RWPE1 (cell line): ENCODE results near the gene IFI30.

Source experiments
- CTCF ChIA-PET: fragments of 350-600 bp; sonication (Branson Sonifier 250); formaldehyde crosslinking; extraction: SDS; loops from one replicate; lab custom pipeline; 2021; lab: Yijun Ruan, JAX
- POLR2A ChIA-PET: fragments of 400-600 bp; formaldehyde crosslinking; extraction: SDS; loops from one replicate; lab custom pipeline; 2020; ENCODE audit warnings: antibody characterized with exemption; ENCODE audit not compliant: low non-redundant PET; lab: Yijun Ruan, JAX
- DNase-seq: peaks from one replicate; pipeline ENCODE4 v3.0.0; 2012; ENCODE audit warnings: low spot score
- H3K27ac ChIP-seq: fragments of 450-650 bp; 2 replicates; pipeline ENCODE4 v1.5.1; 2017
- CTCF ChIP-seq: fragments of 450-650 bp; conservative IDR thresholded peaks from 2 replicates; pipeline ENCODE4 v1.5.1; 2017; ENCODE audit warnings: low read depth, mild to moderate bottlenecking

The IFI30 gene

GRCh38 chr19:18173054-18173571, 500 bp upstream of the IFI30 start:
- CTCF ChIA-PET: no interaction called here

GRCh38 chr19:18174983-18175382, 1.4 kb downstream of the IFI30 start:
- TF ChIP-seq CTCF: no peak
- DNase-seq: no peak
- CTCF ChIA-PET: interaction anchor here (0.6 to 1.5 kb wide), 3 partner anchors 14 to 59 kb away, joined by 3 to 5 read pairs (median 3); no protein-coding TSS in a partner anchor
- H3K27ac ChIP-seq: peak overlapping the region; percentile 88
- POLR2A ChIA-PET: no interaction called here

More at GRCh38 chr19:18173054-18173571, 500 bp upstream of the IFI30 start:
- H3K27ac ChIP-seq: peak overlapping the region; percentile 88
- POLR2A ChIA-PET: interaction anchor here (0.6 kb wide), 1 partner anchor 1118 kb away, joined by 3 read pairs; no protein-coding TSS in a partner anchor
- no peak for DNase-seq
- TF ChIP-seq CTCF: no peak

- no peak for TF ChIP-seq CTCF
- POLR2A ChIA-PET: no interaction called here
- H3K27ac ChIP-seq: peak overlapping the region; percentile 6; the same call in 1 of the 2 replicates
- CTCF ChIA-PET: interaction anchor here (0.7 to 0.9 kb wide), 2 partner anchors 58 to 1608 kb away, joined by 3 read pairs; no protein-coding TSS in a partner anchor
- DNase-seq: no peak
These were observed 3.0 kb downstream of the IFI30 start for GRCh38 chr19:18176367-18177310.

DNA sequence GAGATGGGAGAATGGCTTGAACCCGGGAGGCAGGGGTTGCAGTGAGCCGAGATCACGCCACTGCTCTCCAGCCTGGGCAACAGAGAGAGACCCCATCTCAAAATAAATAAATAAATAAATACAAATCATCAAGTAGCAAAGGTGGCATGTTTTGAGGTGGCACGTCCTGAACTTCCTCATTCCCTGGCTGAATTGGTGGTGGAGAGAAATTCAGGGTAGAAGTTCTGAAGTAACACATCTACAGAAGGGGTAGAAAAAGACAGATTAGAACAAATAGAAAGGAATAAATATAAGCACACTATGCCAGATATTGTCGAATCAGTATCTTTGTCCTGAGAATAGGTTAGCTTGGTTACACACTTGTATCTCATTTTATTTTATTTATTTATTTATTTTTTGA, 6.3 kb downstream of the IFI30 start:
- no peak for DNase-seq
- peak overlapping the region; percentile 18; the same call in 1 of the 2 replicates for H3K27ac ChIP-seq
- no peak for TF ChIP-seq CTCF
- ChIA-PET POLR2A (no interaction called here), CTCF (no interaction called here)

- no peak overlapping the region for H3K27ac ChIP-seq
- no peak for DNase-seq
- TF ChIP-seq CTCF: no peak
- CTCF ChIA-PET: interaction anchor here (2.0 kb wide), 1 partner anchor 68 kb away, joined by 4 read pairs; no protein-coding TSS in a partner anchor
- POLR2A ChIA-PET: interaction anchor here (0.7 to 1.1 kb wide), 2 partner anchors 10 to 73 kb away, joined by 5 to 6 read pairs; partner anchors contain the start of gene IFI30
These were observed 9.9 kb downstream of the IFI30 start for GRCh38 chr19:18183529-18183928.

- H3K27ac ChIP-seq: peak overlapping the region; percentile 7; the same call in 1 of the 2 replicates
- no peak for TF ChIP-seq CTCF
- DNase-seq: no peak
- ChIA-PET POLR2A (no interaction called here), CTCF (no interaction called here)
These were observed 11.9 kb downstream of the IFI30 start for GRCh38 chr19:18185538-18185937.
